Activated CD4-positive, alpha-beta T cell treated with anti-CD3 and anti-CD28 coated beads for 24 hours (primary cell): Measurements from ENCODE around the gene KLF1.
"Not testable (repeated sequence)": the region's sequence is repeated elsewhere in the genome, so short reads cannot be mapped to it uniquely, and the experiment has no call there.

Experiments used
- DNase-seq, 2 donors: peaks; one replicate each; pipeline ENCODE4 v3.0.0-alpha.2; 2020; ENCODE audit warnings: low read depth in 2 of 2

KLF1 gene

DNA sequence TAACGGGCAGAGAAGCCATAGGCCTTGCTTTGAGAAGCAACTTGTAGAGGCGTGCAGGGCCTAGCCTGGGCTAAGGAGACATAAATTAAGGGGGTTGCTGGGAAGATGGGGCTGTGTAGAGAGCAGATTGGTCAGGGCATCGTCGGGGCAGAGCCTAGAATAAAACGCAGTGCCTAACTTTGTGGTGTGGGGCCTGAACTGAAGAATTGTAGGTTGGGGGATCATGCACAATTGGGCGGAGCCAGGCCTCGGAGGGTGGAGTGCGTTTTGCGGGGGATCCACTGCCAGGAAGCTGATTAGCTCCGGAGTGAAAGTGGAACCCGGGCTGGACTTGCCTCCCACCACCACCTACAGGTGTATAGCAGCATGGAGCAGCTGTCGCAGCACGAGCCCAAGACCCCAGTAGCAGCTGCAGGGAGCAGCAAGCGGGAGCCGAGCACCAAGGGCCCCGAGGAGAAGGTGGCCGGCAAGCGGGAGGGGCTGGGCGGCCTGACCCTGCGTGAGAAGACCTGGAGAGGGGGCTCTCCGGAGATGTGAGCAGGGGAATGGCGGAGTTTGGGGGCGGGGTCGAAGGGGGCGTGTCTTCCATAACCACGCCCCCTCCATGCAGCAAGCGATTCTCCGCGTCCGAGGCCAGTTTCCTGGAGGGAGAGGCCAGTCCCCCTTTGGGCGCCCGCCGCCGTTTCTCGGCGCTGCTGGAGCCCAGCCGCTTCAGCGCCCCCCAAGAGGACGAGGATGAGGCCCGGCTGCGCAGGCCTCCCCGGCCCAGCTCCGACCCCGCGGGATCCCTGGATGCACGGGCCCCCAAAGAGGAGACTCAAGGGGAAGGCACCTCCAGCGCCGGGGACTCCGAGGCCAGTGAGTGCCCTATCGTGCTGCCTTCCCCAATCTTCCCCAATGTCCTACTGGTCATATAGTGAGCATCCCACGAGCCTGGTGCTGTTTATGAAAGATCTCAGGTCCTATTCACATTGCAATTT lies 19.6 kb downstream of the KLF1 start:
- DNase-seq: peak; percentile 45 to 61

- DNase-seq: no peak
These were observed 20.4 kb downstream of the KLF1 start for GRCh38 chr19:12866416-12867119.

DNA sequence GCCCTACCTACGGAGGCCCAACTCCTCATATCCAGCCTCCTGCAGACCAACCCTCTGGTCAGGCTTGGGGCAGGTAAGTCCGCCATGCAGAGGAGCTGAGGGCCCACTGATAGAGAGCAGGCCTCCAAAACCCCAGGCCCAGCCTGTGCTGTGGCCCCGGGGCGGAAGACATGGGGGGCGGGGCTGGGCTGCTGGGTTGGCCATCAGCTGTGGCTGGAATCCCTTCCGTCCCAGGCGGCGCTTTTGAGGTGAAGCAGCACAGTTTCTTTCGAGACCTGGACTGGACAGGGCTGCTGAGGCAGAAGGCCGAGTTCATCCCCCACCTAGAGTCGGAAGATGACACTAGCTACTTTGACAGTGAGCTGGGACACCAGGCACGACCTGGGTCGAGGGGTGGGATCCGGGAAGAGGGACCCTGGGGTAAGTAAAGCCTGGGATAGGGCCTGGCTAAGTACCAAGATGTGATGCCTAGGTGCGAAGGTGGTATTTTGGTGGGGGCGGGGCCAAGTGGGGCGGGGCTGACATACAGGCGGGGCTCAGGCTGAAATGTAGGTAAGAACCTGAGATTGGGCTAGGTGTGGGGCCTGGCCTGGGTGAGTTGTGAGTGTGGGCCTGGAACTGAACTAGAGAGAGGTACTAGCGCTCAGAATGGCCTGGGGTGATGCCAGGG lies 21.1 kb downstream of the KLF1 start:
- DNase-seq: no peak

DNA sequence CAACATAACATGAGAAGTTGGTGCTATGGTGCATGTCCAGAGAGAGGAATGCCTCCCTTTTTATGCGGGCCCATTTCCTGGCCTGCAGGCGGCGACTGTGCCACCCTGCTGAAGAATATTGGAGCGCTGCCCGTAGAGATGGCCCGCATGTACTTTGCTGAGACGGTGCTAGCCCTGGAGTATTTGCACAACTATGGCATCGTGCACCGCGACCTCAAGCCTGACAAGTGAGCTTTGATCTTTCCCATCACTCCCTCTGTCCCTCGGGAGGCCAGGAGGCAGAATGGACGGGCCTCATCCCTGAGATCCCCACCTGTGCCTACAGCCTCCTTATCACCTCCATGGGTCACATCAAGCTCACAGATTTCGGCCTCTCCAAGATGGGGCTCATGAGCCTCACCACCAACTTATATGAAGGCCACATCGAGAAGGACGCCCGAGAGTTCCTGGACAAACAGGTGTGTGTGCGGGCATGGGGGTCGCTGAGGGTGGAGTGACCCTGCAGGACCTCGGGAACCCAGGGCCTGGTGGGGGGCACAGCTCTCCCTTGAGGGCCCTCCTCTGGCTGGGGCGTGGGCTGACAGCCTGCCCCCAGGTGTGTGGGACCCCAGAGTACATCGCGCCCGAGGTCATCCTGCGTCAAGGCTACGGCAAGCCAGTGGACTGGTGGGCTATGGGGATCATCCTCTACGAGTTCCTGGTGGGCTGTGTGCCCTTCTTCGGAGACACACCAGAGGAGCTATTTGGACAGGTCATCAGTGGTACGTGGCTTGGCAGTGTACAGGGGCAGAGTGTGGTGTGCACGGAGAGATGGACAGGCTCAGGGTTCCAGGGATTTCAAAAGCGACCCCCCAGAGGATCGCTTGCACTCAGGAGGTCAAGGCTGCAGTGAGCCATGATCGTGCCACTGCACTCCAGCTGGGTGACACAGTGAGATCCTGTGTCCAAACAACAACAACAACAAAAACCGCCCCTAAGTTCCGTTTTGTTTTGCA lies 22.0 kb downstream of the KLF1 start:
- DNase-seq: no peak

DNA sequence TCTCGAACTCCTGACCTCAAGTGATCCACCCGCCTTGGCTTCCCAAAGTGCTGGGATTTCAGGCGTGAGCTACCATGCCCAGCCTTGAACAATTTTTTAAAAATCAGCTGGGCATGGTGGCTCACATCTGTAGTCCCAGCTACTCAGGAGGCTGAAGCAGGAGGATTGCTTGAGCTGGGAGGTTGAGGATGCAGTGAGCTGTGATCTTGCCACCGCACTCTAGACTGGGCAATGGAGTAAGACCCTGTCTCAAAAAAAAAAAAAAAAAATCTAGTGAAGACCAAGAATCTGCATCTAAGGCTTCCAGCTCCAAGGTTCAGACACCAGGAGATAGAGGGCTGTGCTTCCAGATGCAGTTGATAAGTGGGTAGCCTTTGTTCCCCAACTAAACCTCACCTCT lies 22.9 kb downstream of the KLF1 start:
- DNase-seq: no peak

- DNase-seq: no peak
These were observed 27.5 kb downstream of the KLF1 start for GRCh38 chr19:12859546-12859945.

GRCh38 chr19:12858041-12858928 lies 28.7 kb downstream of the KLF1 start:
- DNase-seq: no peak

- DNase-seq: no peak
These were observed 30.3 kb downstream of the KLF1 start for GRCh38 chr19:12856653-12857052.

- DNase-seq: peak; percentile 77 to 90
These were observed 39.6 kb downstream of the KLF1 start for GRCh38 chr19:12847159-12848139.

GRCh38 chr19:12846613-12847012 lies 40.4 kb downstream of the KLF1 start:
- not testable (repeated sequence) for DNase-seq

GRCh38 chr19:12843999-12844732 lies 42.8 kb downstream of the KLF1 start:
- DNase-seq: no peak

DNA sequence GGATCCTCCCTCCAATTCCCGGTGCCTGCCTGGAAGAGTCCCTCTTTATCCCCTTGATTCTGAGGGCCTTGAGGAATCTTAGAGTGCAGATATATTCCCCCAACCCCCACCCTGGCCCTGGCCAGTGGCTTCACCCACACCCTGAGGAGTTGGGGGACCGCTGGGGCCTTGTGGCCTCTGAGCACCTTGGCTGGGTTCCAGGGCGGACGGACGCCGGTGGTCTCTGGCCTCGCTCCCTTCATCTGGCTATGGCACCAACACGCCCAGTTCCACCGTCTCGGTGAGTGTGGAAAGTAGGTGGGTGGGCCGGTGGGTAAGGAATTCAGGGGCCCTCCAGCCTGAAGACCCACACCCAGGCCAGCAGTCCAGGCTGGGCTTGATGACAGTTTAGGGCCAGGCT lies 43.7 kb downstream of the KLF1 start:
- DNase-seq: no peak

- no peak for DNase-seq
These were observed 44.5 kb downstream of the KLF1 start for GRCh38 chr19:12842511-12842910.

GRCh38 chr19:12841094-12841493 lies 45.9 kb downstream of the KLF1 start:
- no peak for DNase-seq

DNA sequence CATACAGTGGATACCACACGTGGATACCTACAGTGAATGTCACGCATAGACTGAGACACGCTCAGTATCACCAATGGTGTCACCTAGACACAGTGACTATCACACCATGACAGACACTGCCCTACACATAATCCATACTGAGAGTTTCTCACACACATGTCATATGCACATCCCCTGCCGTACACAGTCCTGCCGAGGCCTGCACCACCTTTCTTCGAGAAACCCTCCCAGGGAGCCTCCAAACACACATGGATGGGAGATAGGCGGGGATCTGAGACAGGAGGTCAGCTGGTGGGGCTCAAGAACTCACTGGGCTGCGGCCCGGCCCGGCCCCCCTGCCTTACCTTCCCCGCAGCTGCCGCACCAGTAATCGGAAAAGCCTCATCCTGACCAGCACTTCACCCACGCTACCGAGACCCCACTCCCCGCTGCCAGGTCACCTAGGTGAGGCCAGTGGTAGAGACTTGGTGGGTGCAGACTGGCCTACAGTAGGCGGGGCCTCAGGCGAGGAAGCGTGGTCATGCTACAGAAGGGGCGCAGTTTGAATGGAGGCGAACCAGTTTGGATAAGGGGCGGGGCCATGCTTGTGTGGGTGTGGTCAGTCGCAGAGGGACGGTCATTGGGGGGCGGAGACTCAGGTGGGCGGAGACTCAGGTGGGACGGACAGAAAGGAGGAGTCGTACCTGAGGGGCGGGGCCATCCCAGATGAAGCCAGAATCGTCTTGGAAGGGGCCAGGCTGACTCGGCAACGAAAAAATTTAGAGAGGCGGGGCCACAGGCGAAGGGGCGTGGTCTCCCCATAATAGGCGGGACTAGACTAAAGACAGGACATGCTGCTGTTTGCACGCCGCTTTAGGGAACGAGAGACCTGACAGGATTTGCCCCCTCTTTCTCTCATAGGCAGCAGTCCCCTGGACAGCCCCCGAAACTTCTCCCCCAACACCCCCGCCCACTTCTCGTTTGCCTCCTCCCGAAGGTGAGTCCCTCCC lies 46.6 kb downstream of the KLF1 start:
- peak in 1 of 2 donors; percentile 50 for DNase-seq

DNA sequence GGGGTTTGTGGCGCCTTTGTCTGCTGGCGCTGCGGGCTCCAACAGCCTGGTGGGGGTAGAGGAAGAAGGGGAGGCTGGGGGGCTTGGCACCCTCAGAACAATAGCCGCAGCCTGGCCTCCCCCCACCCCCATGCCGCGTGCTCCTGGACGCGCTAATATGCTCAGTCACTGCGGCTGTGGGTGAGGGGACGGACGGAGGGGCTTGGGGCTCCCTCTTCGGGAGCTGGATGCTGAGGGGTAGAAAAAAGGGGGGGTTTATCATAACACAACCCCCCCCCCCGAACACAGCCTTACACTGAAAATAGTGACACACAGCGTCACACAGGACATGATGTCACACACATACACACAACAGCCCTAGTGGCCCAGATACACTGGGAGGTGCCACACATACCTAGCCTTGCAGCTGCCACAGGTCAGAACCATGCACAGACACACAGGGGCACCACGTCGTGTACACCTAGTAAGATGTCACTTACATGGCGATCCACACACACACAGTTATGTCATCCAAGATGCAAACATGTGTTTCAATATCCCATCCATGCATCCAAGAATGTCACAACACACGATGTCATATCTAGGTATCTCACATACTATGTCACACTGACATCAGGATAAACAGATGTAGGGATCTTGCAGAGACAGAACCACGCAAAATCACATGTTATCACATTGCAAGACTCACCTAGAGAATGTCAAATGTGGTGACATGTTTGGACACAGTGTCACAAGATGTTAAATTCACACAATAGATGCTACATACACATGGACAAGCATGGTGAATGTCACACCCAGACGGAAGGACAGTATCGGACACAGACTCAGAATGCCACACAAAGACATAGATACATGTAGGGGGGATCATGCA lies 47.9 kb downstream of the KLF1 start:
- no peak for DNase-seq
